GM18511 (cell line): Measurements from ENCODE around the gene TMEM86B.

Experiments
- ATAC-seq: cut with Tn5 transposase; IDR thresholded peaks from one replicate; pipeline ENCODE4 v1.9.1; 2021; ENCODE audit warnings: mild to moderate bottlenecking, moderate library complexity; ENCODE audit not compliant: unreplicated experiment

TMEM86B gene

DNA sequence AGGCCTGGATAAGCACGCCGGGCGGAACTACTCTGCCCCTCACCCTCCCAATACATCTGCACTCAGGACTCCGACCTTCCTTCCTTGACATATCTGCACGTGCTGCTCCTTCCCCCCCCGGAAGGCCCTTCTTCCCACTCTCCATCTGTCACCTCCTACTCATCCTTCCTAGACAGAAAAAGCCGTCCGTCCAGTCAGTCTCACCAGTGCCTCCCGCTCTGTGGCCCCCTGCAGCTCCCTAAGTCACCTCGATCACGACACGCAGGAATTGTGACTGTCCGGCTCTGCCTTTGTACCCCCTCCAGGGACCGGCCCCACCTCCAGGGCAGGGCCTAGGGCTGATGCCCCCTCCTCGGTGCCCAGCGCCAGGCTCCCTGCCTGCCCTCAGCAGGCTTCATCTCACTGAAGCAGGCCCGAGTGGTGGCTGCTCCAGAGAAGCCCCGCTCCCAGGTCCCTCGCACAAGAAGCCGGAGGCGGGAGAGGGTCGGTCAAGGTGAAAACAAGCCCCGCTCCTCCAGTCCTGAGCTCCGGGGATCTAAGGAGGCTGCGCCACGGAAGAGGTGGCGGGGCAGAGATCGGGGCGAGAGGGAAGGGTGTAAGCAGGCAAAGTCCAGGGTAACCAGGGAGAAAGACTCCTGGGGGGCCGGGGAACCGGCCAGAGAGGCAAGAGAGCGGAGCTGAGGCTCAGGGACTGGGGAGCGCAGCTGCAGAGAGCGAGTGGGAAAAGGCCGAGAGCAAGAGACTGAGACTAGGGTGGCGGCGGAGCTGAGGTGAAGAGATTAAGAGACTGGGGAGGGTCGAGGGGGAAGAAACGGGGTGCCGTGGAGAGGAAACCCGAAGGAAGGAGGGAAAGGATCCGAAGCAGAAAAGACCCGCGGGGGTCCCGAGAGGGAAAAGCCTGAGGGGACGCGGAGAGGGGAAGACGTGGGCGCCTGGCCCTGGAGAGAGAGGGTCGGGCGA is 29.2 kb upstream of the TMEM86B start:
- ATAC-seq: no peak

- ATAC-seq: no peak
Observed at GRCh38 chr19:55256562-55257460, 28.2 kb upstream of the TMEM86B start.

DNA sequence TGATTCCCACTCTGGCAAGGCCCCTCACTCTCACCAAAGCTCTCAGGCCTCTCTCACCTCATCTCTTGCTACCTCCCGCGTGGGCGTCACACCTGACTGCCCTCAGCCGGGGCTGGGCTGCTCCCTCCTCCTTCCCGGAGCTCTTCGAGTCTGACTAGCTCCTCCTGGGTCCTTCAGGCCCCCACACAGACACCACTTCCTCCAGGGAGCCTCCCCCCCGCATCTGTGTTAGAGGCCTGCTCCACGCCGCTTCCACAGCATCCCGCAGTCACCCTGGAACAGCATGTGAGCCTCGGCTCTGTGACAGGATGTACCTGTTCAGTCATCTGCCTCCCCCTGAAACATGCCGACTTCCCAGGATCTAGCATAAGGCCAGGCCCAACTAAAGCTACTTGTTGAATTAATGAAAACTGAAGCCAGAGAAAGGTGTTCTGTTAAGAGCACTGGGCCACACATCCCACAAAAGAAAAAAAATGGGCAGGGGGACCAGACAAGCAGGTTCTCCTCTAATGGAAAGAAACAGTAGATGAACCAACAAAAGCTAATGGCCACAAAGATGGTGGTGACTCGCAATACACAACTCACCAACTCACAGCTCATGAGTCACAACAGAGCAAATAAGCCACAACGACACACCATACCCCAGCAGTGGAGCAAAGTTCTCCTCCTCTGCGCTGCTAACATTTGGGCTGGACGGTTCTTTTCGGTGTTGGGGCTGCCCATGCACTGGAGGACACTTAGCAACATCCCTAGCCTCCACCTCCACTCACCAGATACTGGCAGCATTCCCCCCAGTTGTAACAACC is 27.3 kb upstream of the TMEM86B start:
- no peak for ATAC-seq

- ATAC-seq: no peak
Observed at GRCh38 chr19:55254625-55254977, 26.0 kb upstream of the TMEM86B start.

DNA sequence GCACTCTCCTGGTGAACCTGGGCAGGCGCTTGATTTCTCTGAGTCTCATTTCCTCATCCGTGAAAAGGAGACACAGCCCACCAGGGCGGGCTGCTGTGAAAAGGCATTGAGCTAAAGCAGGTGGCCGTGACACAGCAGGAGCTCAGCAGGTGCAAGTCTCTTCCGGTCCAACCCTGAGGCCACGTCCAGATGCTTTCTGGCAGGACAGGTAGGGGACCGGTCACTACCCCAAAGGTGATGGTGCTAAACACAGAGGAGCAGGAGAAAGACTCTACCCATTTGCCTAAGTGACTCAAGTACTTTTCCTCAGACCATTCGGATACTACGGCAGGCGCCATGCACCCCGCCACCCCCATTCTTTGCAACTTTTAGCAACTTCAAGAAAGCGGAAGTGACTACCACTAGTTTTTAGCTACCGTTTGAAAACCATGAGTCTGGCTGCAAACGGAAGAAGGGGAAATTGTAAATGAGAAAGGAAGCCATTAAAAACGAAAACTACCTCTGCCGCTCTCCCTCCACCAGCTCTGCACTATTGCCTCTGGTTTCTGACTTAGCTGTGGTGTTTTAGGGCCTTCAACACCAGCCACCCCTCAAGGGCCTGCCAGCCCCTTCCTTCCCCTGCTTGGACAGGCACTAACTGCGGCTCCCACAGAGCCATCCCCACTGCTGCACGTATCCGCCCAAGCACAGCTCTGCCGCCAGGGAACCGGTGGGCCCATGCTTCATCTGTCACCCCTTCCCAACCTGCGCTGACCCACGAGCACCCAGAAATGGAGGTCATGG is 25.5 kb upstream of the TMEM86B start:
- ATAC-seq: peak; percentile 51

- ATAC-seq: no peak
Observed at GRCh38 chr19:55252760-55253663, 24.4 kb upstream of the TMEM86B start.

GRCh38 chr19:55251341-55252081 is 22.9 kb upstream of the TMEM86B start:
- no peak for ATAC-seq

GRCh38 chr19:55250262-55251036 is 21.9 kb upstream of the TMEM86B start:
- ATAC-seq: no peak

- no peak for ATAC-seq
Observed at GRCh38 chr19:55249841-55250240, 21.3 kb upstream of the TMEM86B start.

DNA sequence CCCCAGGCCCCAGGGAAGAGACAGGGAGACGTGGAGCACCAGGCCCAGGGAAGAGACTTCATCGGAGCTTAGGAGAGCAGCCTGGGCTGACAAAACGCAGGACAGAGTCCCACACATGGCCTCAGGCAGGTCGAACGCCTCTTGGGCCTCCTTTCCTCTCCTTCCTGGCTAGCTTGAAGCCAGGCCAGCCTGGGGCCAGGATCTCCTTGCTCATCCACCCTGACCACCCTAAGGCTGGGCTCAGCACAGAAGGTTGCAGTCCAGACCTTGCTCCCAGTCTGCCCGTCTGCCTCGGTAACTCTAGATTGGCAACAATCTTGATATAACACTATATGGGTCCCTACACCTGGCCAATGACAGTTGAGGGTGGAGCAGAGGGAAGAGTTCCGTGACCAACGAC is 20.1 kb upstream of the TMEM86B start:
- no peak for ATAC-seq

DNA sequence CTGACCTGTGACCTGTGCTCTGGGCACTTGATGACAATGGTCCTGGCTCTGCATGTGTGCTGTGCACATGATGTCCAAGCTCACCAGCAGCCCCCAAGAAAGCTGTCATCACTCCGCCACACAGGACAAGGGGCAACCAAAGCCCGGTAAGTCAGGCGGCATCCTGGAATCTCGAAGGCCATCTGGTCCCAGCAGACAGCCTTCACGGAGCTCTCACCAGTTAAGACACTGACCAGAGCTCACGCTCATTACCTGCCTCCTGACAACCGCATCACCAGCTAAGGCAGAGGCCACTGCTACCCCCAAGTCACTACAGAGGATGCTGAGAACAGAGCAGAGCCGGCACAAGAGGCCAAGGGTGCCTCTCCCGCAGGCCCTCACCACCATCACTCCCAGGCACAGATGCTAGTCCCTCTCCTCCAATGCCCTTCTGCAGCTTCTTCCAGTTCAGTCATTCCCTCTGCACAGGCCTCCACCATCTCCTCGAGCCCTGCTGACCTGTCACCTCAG is 19.7 kb upstream of the TMEM86B start:
- no peak for ATAC-seq

GRCh38 chr19:55247621-55248099 is 19.1 kb upstream of the TMEM86B start:
- no peak for ATAC-seq

- ATAC-seq: no peak
Observed at GRCh38 chr19:55246462-55247451, 18.2 kb upstream of the TMEM86B start.

DNA sequence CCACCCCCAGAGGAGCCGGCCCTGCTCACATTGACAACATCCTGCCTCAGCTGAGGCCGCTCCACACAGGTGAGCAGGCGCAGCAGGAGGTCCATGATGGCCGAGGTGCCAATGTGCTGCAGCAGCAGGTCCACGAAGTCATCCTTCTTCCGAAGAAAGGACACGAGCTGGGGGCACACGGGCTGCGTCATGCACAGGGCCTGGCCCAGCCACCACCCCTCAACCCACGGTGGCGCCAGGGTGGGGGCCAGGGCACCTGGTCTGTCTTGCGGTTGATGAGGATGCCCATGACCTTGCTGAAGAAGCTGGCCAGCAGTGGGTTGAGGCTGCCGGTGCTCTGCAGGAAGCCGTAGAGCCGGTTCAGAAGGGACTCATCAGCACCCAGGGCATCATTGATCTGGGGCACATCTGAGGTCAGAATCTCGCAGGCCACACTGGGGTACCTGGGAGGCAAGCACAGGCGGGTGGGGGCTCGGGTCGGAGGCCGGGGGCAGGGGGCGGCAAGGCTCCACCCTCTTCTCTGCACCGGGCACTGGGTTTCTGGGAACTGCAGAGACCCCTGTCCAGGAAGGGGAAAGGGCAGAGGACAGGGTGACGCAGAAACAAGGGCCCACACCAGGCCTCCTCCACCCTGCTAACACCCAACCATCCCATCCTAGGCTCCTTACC is 16.8 kb upstream of the TMEM86B start:
- ATAC-seq: no peak

GRCh38 chr19:55244004-55244680 is 15.6 kb upstream of the TMEM86B start:
- ATAC-seq: no peak
